ENCODE results near the gene PHLPP1.

PHLPP1 gene

DNA sequence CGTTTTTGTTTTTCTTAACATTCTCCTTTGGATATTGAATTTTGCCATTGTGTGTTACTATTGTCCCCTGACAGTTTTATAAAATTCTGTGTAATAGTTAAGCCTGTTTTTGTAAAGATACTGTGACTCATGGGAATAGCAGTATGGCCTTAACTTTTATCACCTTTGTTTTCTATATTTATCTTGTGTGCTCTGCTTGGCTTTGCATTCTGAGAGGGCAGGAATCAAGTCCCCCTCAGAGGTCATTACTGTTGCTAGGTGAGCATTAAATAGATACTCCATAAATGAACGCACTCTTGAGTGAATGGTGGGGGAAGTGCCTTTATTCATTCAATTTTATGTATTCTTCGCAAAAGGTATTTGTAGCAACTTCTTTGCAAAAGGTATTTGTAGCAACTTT, 160.0 kb downstream of the PHLPP1 start:
- H3K36me3 ChIP-seq (ENCODE audit: control insufficient read depth, insufficient read depth, low read length): no peaks in the 10 kb centered on the region
- H3K9me3 ChIP-seq (ENCODE audit: control insufficient read depth, low read length): no peaks in the 10 kb centered on the region
- no peaks in the 10 kb centered on the region for H3K27me3 ChIP-seq (replicated peaks; ENCODE audit: control insufficient read depth, insufficient read depth, low read length, poor library complexity, severe bottlenecking)
- no peaks in the 10 kb centered on the region for H3K4me1 ChIP-seq (ENCODE audit: control insufficient read depth, insufficient read depth, low read length, poor library complexity, severe bottlenecking)
- H3K27ac ChIP-seq (ENCODE audit: insufficient read depth, low read length, poor library complexity, severe bottlenecking): no peak overlapping the region
- no peak for DNase-seq
- no peak overlapping the region for H3K4me3 ChIP-seq (ENCODE audit: insufficient read depth, low read depth, low read length, poor library complexity, severe bottlenecking)

DNA sequence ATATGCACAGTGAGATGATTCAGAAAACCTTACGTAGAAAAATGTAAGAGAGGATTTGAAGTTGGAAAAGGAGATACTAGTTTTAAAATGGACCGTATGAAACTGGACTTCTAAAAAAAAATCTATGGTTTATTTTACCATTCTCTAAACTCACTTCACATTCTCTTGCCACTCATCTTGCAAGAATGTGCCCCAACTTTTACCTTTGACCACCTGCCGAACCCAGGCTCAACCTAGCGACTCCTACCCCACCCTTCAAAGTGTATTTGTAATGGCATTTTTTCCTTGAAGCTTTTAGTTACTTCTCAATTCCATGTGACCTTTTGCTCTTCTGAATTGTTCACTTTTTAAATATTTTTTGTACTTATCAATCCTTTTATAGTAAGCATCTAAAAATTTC, 160.8 kb downstream of the PHLPP1 start:
- no peak overlapping the region for H3K4me3 ChIP-seq (ENCODE audit: insufficient read depth, low read depth, low read length, poor library complexity, severe bottlenecking)
- no peak for DNase-seq
- no peaks in the 10 kb centered on the region for H3K36me3 ChIP-seq (ENCODE audit: control insufficient read depth, insufficient read depth, low read length)
- no peak overlapping the region for H3K27ac ChIP-seq (ENCODE audit: insufficient read depth, low read length, poor library complexity, severe bottlenecking)
- H3K4me1 ChIP-seq (ENCODE audit: control insufficient read depth, insufficient read depth, low read length, poor library complexity, severe bottlenecking): no peaks in the 10 kb centered on the region
- H3K9me3 ChIP-seq (ENCODE audit: control insufficient read depth, low read length): no peaks in the 10 kb centered on the region
- H3K27me3 ChIP-seq (replicated peaks; ENCODE audit: control insufficient read depth, insufficient read depth, low read length, poor library complexity, severe bottlenecking): no peaks in the 10 kb centered on the region

GRCh38 chr18:62876828-62877227, 161.5 kb downstream of the PHLPP1 start:
- H3K4me1 ChIP-seq (ENCODE audit: control insufficient read depth, insufficient read depth, low read length, poor library complexity, severe bottlenecking): no peaks in the 10 kb centered on the region
- no peaks in the 10 kb centered on the region for H3K36me3 ChIP-seq (ENCODE audit: control insufficient read depth, insufficient read depth, low read length)
- DNase-seq: no peak
- no peak overlapping the region for H3K27ac ChIP-seq (ENCODE audit: insufficient read depth, low read length, poor library complexity, severe bottlenecking)
- H3K9me3 ChIP-seq (ENCODE audit: control insufficient read depth, low read length): no peaks in the 10 kb centered on the region
- no peak overlapping the region for H3K4me3 ChIP-seq (ENCODE audit: insufficient read depth, low read depth, low read length, poor library complexity, severe bottlenecking)
- no peaks in the 10 kb centered on the region for H3K27me3 ChIP-seq (replicated peaks; ENCODE audit: control insufficient read depth, insufficient read depth, low read length, poor library complexity, severe bottlenecking)

DNA sequence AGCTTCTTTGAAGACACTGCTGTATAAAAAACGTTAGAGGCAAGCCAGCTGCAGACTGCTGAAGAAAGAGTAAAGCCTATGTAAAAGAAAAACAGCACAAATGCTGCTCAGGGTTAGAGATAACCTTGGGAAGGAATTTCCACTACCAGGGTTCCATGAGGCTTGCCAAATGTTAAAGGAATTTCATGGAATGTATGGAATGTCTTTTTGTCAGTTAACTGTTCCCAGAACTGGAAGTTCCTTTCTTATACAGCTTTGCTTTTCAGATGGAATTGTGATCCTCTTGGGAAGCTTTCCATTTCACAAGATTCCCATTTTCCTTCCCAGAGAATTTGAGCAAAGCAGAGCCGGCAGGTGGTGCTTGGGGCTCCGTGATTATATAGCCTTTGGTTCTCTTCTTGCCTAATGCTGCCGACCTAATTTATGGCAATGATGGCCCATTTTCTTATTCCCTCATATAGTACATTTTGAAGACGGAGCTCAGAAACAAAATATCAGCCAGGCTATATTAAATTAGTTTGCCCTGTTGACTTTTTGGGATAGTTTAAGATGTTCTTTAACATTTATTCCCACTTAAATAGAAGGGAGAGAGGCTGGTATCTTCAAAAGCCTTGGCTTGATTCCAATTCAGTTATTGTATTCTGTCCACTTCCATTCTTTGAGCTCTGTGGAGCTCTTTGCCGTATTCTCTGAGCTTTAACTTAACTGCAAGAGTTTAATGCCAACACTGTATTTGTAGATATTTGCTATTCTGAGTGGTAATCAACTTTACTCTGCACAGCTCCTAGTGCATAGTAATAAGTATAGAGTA, 162.3 kb downstream of the PHLPP1 start:
- Histone ChIP-seq H3K4me1 (ENCODE audit: control insufficient read depth, insufficient read depth, low read length, poor library complexity, severe bottlenecking) (no peaks in the 10 kb centered on the region), H3K27me3 (replicated peaks; ENCODE audit: control insufficient read depth, insufficient read depth, low read length, poor library complexity, severe bottlenecking) (no peaks in the 10 kb centered on the region), H3K36me3 (ENCODE audit: control insufficient read depth, insufficient read depth, low read length) (no peaks in the 10 kb centered on the region), H3K27ac (ENCODE audit: insufficient read depth, low read length, poor library complexity, severe bottlenecking) (no peak overlapping the region), H3K4me3 (ENCODE audit: insufficient read depth, low read depth, low read length, poor library complexity, severe bottlenecking) (no peak overlapping the region), H3K9me3 (ENCODE audit: control insufficient read depth, low read length) (no peaks in the 10 kb centered on the region)
- no peak for DNase-seq

DNA sequence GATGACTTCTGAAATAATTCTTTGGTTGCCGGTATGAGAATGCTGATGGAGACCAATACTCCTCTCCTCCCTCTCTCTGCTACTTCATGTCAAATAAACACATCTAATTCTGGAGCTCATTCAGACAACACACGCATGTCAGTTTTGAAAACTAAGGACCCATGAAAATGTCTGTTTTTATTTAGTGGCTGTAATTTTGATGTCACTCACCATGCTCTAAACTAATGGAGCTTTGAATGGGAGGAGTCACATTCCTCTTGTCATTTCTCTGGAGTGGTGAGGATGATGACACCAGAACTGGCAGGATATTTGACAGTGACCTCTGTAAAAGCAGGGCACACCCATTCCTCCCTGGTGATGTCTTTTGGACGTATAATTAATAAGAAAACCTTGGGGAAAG, 163.0 kb downstream of the PHLPP1 start:
- no peaks in the 10 kb centered on the region for H3K27me3 ChIP-seq (replicated peaks; ENCODE audit: control insufficient read depth, insufficient read depth, low read length, poor library complexity, severe bottlenecking)
- H3K4me3 ChIP-seq (ENCODE audit: insufficient read depth, low read depth, low read length, poor library complexity, severe bottlenecking): no peak overlapping the region
- H3K9me3 ChIP-seq (ENCODE audit: control insufficient read depth, low read length): no peaks in the 10 kb centered on the region
- no peak for DNase-seq
- H3K27ac ChIP-seq (ENCODE audit: insufficient read depth, low read length, poor library complexity, severe bottlenecking): no peak overlapping the region
- H3K36me3 ChIP-seq (ENCODE audit: control insufficient read depth, insufficient read depth, low read length): no peaks in the 10 kb centered on the region
- H3K4me1 ChIP-seq (ENCODE audit: control insufficient read depth, insufficient read depth, low read length, poor library complexity, severe bottlenecking): no peaks in the 10 kb centered on the region

DNA sequence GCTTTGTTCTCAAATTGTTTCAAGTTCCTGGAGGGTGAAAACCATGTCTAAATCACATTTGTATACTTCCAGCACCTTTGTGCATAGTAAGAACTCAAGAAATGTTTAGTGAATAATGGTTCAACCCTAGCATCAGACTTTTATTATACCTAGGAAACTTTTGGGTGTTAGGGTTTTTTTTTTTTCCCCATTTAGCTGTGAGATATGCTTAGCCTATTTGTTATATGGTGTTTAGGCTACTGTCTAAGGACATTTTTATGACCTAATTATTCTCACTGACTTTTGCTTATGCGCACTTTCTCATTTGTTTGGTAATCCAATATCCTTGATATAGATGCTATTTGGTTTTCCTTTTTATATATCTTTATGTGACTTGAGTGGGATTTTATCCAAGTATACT, 164.7 kb downstream of the PHLPP1 start:
- Histone ChIP-seq H3K4me1 (ENCODE audit: control insufficient read depth, insufficient read depth, low read length, poor library complexity, severe bottlenecking) (no peaks in the 10 kb centered on the region), H3K36me3 (ENCODE audit: control insufficient read depth, insufficient read depth, low read length) (no peaks in the 10 kb centered on the region), H3K4me3 (ENCODE audit: insufficient read depth, low read depth, low read length, poor library complexity, severe bottlenecking) (no peak overlapping the region), H3K27me3 (replicated peaks; ENCODE audit: control insufficient read depth, insufficient read depth, low read length, poor library complexity, severe bottlenecking) (no peaks in the 10 kb centered on the region), H3K9me3 (ENCODE audit: control insufficient read depth, low read length) (no peaks in the 10 kb centered on the region), H3K27ac (ENCODE audit: insufficient read depth, low read length, poor library complexity, severe bottlenecking) (no peak overlapping the region)
- no peak for DNase-seq

- no peaks in the 10 kb centered on the region for H3K9me3 ChIP-seq (ENCODE audit: control insufficient read depth, low read length)
- H3K27me3 ChIP-seq (replicated peaks; ENCODE audit: control insufficient read depth, insufficient read depth, low read length, poor library complexity, severe bottlenecking): no peaks in the 10 kb centered on the region
- no peak overlapping the region for H3K4me3 ChIP-seq (ENCODE audit: insufficient read depth, low read depth, low read length, poor library complexity, severe bottlenecking)
- DNase-seq: no peak
- no peak overlapping the region for H3K27ac ChIP-seq (ENCODE audit: insufficient read depth, low read length, poor library complexity, severe bottlenecking)
- no peaks in the 10 kb centered on the region for H3K36me3 ChIP-seq (ENCODE audit: control insufficient read depth, insufficient read depth, low read length)
- H3K4me1 ChIP-seq (ENCODE audit: control insufficient read depth, insufficient read depth, low read length, poor library complexity, severe bottlenecking): no peaks in the 10 kb centered on the region
Measured at GRCh38 chr18:62880673-62881364, 165.5 kb downstream of the PHLPP1 start.

GRCh38 chr18:62881509-62882016, 166.2 kb downstream of the PHLPP1 start:
- Histone ChIP-seq H3K9me3 (ENCODE audit: control insufficient read depth, low read length) (no peaks in the 10 kb centered on the region), H3K36me3 (ENCODE audit: control insufficient read depth, insufficient read depth, low read length) (no peaks in the 10 kb centered on the region), H3K4me3 (ENCODE audit: insufficient read depth, low read depth, low read length, poor library complexity, severe bottlenecking) (no peak overlapping the region), H3K27ac (ENCODE audit: insufficient read depth, low read length, poor library complexity, severe bottlenecking) (no peak overlapping the region), H3K4me1 (ENCODE audit: control insufficient read depth, insufficient read depth, low read length, poor library complexity, severe bottlenecking) (no peaks in the 10 kb centered on the region), H3K27me3 (replicated peaks; ENCODE audit: control insufficient read depth, insufficient read depth, low read length, poor library complexity, severe bottlenecking) (no peaks in the 10 kb centered on the region)
- no peak for DNase-seq

GRCh38 chr18:62883937-62884735, 168.8 kb downstream of the PHLPP1 start:
- no peaks in the 10 kb centered on the region for H3K36me3 ChIP-seq (ENCODE audit: control insufficient read depth, insufficient read depth, low read length)
- H3K9me3 ChIP-seq (ENCODE audit: control insufficient read depth, low read length): no peaks in the 10 kb centered on the region
- H3K4me1 ChIP-seq (ENCODE audit: control insufficient read depth, insufficient read depth, low read length, poor library complexity, severe bottlenecking): no peaks in the 10 kb centered on the region
- no peak overlapping the region for H3K27ac ChIP-seq (ENCODE audit: insufficient read depth, low read length, poor library complexity, severe bottlenecking)
- H3K27me3 ChIP-seq (replicated peaks; ENCODE audit: control insufficient read depth, insufficient read depth, low read length, poor library complexity, severe bottlenecking): no peaks in the 10 kb centered on the region
- no peak overlapping the region for H3K4me3 ChIP-seq (ENCODE audit: insufficient read depth, low read depth, low read length, poor library complexity, severe bottlenecking)
- no peak for DNase-seq

Measured in effector memory CD4-positive, alpha-beta T cell (primary cell).